Measurements from ENCODE around the gene ZKSCAN3. TPM values are rescaled to one million over a fixed set of nuclear protein-coding genes. Genes with fewer than 3 reads are reported as not detected.

The ZKSCAN3 gene
- total RNA-seq, 1 donor from 2014 or later: 4.9 TPM

DNA sequence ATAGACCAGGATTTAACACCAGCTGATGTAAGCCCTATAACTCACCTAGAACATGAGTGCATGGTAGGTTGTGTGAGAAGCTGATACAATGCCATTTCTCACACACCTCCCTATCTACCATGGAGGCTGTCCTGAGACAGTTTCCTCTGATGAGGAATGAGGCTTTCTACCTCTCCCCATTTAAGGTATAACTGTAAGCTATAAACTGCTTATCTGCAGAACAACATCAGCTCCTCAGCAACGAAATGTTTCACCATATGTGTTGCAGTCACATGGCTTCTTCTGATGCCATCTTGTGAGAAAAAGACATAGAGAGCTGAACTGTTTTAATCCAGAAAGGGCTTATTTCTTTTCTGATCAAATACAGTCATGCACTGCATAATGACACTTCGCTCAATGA lies 20.7 kb downstream of the ZKSCAN3 start:
- H3K36me3 Mint-ChIP-seq (ENCODE audit: low read depth): peaks cover 14% of the 10 kb centered on the region
- H3K9me3 Mint-ChIP-seq (ENCODE audit: low read depth): no peaks in the 10 kb centered on the region
- H3K4me1 Mint-ChIP-seq (ENCODE audit: low read depth): no peaks in the 10 kb centered on the region
- no peaks in the 10 kb centered on the region for H3K27me3 Mint-ChIP-seq (ENCODE audit: low read depth)
- no peak overlapping the region for H3K27ac Mint-ChIP-seq (ENCODE audit: unreplicated experiment)
- no peak for DNase-seq (ENCODE audit: low spot score)
- no peak overlapping the region for H3K4me3 Mint-ChIP-seq (ENCODE audit: unreplicated experiment)
- TF ChIP-seq, protein P1, sequence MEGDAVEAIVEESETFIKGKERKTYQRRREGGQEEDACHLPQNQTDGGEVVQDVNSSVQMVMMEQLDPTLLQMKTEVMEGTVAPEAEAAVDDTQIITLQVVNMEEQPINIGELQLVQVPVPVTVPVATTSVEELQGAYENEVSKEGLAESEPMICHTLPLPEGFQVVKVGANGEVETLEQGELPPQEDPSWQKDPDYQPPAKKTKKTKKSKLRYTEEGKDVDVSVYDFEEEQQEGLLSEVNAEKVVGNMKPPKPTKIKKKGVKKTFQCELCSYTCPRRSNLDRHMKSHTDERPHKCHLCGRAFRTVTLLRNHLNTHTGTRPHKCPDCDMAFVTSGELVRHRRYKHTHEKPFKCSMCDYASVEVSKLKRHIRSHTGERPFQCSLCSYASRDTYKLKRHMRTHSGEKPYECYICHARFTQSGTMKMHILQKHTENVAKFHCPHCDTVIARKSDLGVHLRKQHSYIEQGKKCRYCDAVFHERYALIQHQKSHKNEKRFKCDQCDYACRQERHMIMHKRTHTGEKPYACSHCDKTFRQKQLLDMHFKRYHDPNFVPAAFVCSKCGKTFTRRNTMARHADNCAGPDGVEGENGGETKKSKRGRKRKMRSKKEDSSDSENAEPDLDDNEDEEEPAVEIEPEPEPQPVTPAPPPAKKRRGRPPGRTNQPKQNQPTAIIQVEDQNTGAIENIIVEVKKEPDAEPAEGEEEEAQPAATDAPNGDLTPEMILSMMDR (IDR thresholded peaks at IDR 0.05): no peak

DNA sequence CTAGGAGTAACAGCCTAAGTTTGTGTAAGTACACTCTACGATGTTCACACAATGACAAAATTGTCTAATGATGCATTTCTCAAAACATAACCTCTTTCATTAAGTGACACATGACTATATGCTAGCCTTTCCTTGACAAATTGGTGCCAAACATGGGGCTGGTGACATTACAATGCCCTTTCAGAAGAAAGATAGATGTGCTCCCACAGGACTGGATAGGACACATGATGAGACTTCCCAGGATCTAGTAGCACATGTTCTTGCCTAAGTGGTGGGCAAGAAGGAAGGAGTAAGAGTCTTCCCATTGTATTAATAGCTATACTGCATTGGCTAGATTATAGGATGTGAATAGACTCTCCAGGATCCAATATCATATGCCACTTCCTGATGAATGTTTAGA lies 21.5 kb downstream of the ZKSCAN3 start:
- Mint-ChIP-seq H3K27me3 (ENCODE audit: low read depth) (no peaks in the 10 kb centered on the region), H3K36me3 (ENCODE audit: low read depth) (peaks cover 5% of the 10 kb centered on the region), H3K4me1 (ENCODE audit: low read depth) (no peaks in the 10 kb centered on the region), H3K27ac (ENCODE audit: unreplicated experiment) (no peak overlapping the region), H3K9me3 (ENCODE audit: low read depth) (no peaks in the 10 kb centered on the region), H3K4me3 (ENCODE audit: unreplicated experiment) (no peak overlapping the region)
- TF ChIP-seq, protein P1 (IDR thresholded peaks at IDR 0.05): no peak
- DNase-seq (ENCODE audit: low spot score): no peak

DNA sequence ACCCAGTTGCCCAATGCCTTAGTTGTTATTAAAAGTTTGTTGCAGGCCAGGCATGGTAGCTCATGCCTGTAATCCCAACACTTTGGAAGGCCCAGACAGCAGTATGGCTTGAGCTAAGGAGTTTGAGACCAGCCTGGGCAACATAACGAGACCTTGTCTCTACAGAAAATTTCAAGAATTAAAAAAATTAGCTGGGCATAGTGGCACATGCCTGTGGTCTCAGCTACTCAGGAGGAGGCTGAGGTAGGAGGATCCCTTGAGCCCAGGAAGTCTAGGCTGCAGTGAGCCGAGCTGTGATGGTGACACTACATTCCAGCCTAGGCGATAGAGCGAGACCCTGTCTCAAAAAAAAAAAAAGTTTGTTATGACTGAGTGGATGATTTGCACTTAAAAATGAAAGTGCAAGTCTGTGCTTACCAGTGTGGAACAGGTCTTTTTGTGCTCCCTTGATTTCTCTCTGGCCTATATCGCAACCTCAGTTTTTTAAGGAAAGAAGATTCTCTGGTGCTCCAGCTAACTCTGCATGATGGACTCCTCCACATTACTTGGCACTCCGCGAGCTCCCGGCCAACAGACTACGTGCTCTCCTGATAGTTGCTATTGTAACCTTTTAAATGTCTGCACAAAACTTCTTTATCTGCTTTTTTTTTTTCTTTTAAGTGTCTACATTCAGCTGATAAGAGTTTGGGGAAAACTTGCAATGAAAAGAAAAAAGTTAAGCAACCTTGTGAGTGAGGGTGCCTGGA lies 22.1 kb downstream of the ZKSCAN3 start:
- Mint-ChIP-seq H3K4me1 (ENCODE audit: low read depth) (no peaks in the 10 kb centered on the region), H3K27ac (ENCODE audit: unreplicated experiment) (no peak overlapping the region), H3K27me3 (ENCODE audit: low read depth) (no peaks in the 10 kb centered on the region), H3K9me3 (ENCODE audit: low read depth) (no peaks in the 10 kb centered on the region), H3K4me3 (ENCODE audit: unreplicated experiment) (no peak overlapping the region), H3K36me3 (ENCODE audit: low read depth) (peaks cover 2% of the 10 kb centered on the region)
- DNase-seq (ENCODE audit: low spot score): no peak
- TF ChIP-seq, protein P1 (IDR thresholded peaks at IDR 0.05): no peak

DNA sequence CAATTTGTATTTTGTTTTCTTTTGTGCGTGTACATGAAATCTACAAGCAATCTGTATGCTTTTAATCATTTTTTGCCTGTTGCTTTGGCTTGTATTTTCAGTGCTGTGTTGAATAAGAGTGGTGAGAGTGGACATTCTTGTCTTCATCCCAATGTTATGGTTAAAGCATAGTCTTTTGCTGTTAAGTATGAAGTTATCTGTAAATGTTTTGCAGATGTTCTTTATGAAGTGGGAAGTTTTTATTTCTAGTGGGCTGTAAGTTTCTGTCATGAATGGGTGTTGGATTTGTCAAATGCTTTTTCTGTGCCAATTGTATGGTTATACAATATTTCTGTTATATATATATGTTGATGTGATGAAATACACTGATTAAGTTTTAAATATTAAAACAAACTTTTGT lies 24.2 kb downstream of the ZKSCAN3 start:
- no peaks in the 10 kb centered on the region for H3K4me1 Mint-ChIP-seq (ENCODE audit: low read depth)
- TF ChIP-seq, protein P1 (IDR thresholded peaks at IDR 0.05): no peak

DNA sequence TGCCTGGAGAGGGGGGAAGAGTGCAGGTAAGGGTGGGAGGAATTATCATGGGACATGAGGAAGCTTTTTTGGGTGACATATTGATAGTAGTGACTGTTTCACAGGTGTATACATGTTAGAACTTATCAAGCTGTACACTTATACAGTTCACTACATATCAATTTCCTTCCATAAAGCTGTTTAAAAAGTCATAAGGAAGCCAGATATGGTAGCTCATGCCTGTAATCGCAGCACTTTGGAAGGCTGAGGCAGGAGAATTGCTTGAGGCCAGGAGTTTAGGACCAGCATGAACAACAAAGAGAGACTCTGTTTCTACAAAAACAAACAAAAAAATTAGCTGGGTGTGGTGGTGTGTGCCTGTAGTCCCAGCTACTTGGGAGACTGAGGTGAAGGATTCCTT lies 28.1 kb downstream of the ZKSCAN3 start:
- no peak for DNase-seq (ENCODE audit: low spot score)
- Mint-ChIP-seq H3K4me1 (ENCODE audit: low read depth) (peaks cover 2% of the 10 kb centered on the region), H3K36me3 (ENCODE audit: low read depth) (peaks cover 22% of the 10 kb centered on the region), H3K27me3 (ENCODE audit: low read depth) (no peaks in the 10 kb centered on the region), H3K27ac (ENCODE audit: unreplicated experiment) (no peak overlapping the region), H3K9me3 (ENCODE audit: low read depth) (peaks cover 7% of the 10 kb centered on the region), H3K4me3 (ENCODE audit: unreplicated experiment) (no peak overlapping the region)
- TF ChIP-seq, protein P1 (IDR thresholded peaks at IDR 0.05): no peak

More for the DNA sequence above, 24.2 kb downstream of the ZKSCAN3 start:
- no peak overlapping the region for H3K27ac Mint-ChIP-seq (ENCODE audit: unreplicated experiment)
- H3K4me3 Mint-ChIP-seq (ENCODE audit: unreplicated experiment): no peak overlapping the region
- peaks cover 5% of the 10 kb centered on the region for H3K36me3 Mint-ChIP-seq (ENCODE audit: low read depth)
- no peak for DNase-seq (ENCODE audit: low spot score)
- no peaks in the 10 kb centered on the region for H3K9me3 Mint-ChIP-seq (ENCODE audit: low read depth)
- H3K27me3 Mint-ChIP-seq (ENCODE audit: low read depth): no peaks in the 10 kb centered on the region
